Measurements from ENCODE around the gene CSMD2.

Gene CSMD2

GRCh38 chr1:34155860-34156259, 9.2 kb downstream of the CSMD2 start:
- no peak for DNase-seq (ENCODE audit: low spot score)

GRCh38 chr1:34153246-34153645, 11.8 kb downstream of the CSMD2 start:
- no peak for DNase-seq (ENCODE audit: low spot score)

GRCh38 chr1:34149501-34149900, 15.5 kb downstream of the CSMD2 start:
- no peak for DNase-seq (ENCODE audit: low spot score)

GRCh38 chr1:34147301-34147700, 17.7 kb downstream of the CSMD2 start:
- DNase-seq (ENCODE audit: low spot score) = no peak

GRCh38 chr1:34144766-34145165, 20.3 kb downstream of the CSMD2 start:
- no peak for DNase-seq (ENCODE audit: low spot score)

- DNase-seq (ENCODE audit: low spot score) = no peak
Measured at GRCh38 chr1:34143975-34144374, 21.1 kb downstream of the CSMD2 start.

- no peak for DNase-seq (ENCODE audit: low spot score)
Measured at GRCh38 chr1:34140011-34140676, 24.9 kb downstream of the CSMD2 start.

GRCh38 chr1:34137411-34137810, 27.6 kb downstream of the CSMD2 start:
- DNase-seq (ENCODE audit: low spot score) = no peak

- DNase-seq (ENCODE audit: low spot score) = no peak
Measured at GRCh38 chr1:34132161-34132420, 32.9 kb downstream of the CSMD2 start.

- no peak for DNase-seq (ENCODE audit: low spot score)
Measured at GRCh38 chr1:34131396-34132160, 33.5 kb downstream of the CSMD2 start.

GRCh38 chr1:34130306-34130705, 34.7 kb downstream of the CSMD2 start:
- no peak for DNase-seq (ENCODE audit: low spot score)

GRCh38 chr1:34129630-34130029, 35.4 kb downstream of the CSMD2 start:
- no peak for DNase-seq (ENCODE audit: low spot score)

GRCh38 chr1:34128186-34128889, 36.7 kb downstream of the CSMD2 start:
- no peak for DNase-seq (ENCODE audit: low spot score)

- DNase-seq (ENCODE audit: low spot score) = no peak
Measured at GRCh38 chr1:34127006-34128000, 37.7 kb downstream of the CSMD2 start.

GRCh38 chr1:34126486-34126885, 38.5 kb downstream of the CSMD2 start:
- no peak for DNase-seq (ENCODE audit: low spot score)

GRCh38 chr1:34125721-34126380, 39.2 kb downstream of the CSMD2 start:
- DNase-seq (ENCODE audit: low spot score) = no peak

GRCh38 chr1:34122080-34122932, 42.7 kb downstream of the CSMD2 start:
- no peak for DNase-seq (ENCODE audit: low spot score)

- no peak for DNase-seq (ENCODE audit: low spot score)
Measured at GRCh38 chr1:34115233-34115632, 49.8 kb downstream of the CSMD2 start.

GRCh38 chr1:34113887-34114286, 51.1 kb downstream of the CSMD2 start:
- DNase-seq (ENCODE audit: low spot score) = no peak

GRCh38 chr1:34113362-34113761, 51.7 kb downstream of the CSMD2 start:
- DNase-seq (ENCODE audit: low spot score) = no peak

GRCh38 chr1:34108711-34109110, 56.3 kb downstream of the CSMD2 start:
- no peak for DNase-seq (ENCODE audit: low spot score)

Measured in CD4-positive, alpha-beta T cell treated with Interleukin-2 at 100 ng/mL for 4 hours (primary cell).